ENCODE measurements around the gene CES2.
"Not testable (repeated sequence)": the region's sequence is repeated elsewhere in the genome, so short reads cannot be mapped to it uniquely, and the experiment has no call there.

The CES2 gene

DNA sequence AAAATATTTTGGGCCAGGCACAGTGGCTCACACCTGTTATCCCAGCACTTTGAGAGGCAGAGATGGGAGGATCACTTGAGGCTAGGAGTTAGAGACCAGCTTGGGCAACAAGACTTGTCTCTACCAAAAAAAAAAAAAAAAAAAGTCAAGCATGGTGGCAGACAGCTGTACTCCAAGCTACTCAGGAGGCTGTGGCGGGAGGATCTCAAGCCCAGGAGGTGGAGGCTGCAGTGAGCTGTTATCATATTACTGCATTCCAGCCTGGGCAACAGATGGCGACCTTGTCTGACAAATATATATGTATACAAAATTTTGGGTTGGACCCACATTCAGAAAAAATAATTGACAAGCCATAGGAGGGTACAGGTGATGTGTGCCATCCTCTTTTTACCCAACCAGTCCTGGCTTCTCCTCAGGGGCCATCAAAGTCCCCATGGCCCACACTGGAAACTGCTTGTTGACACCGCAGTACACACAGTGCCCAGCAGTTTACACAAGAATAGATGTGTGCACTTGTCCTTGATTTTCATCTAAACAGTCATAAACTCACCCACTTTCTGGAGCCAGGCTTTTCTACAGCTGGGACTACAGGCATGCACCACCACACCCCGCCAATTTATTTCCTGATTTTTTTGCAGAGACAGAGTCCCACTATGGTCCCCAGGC lies 1.7 kb downstream of the CES2 start:
- no peak for DNase-seq (ENCODE audit: low read depth)

DNA sequence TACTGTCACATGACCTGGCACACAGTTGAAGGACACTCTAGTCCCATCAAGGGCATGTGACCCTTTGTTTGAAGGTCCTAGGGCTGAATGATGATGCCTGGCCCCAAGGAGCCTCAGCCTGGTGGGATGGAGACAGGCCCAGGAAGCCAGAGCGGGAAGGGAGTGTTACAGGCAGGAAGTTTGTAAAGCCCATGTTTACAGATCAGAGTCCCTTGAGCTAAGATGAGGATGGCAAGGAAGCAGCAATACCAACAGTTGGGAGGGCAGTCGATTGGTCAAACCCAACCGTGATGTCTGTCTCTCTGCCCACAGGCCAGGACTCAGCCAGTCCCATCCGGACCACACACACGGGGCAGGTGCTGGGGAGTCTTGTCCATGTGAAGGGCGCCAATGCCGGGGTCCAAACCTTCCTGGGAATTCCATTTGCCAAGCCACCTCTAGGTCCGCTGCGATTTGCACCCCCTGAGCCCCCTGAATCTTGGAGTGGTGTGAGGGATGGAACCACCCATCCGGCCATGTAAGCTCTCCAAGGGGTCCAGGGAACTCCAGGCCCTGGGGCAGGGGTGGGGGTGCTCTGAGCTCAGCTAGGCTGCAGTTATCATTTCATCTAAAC lies 2.5 kb downstream of the CES2 start:
- DNase-seq (ENCODE audit: low read depth) = no peak

DNA sequence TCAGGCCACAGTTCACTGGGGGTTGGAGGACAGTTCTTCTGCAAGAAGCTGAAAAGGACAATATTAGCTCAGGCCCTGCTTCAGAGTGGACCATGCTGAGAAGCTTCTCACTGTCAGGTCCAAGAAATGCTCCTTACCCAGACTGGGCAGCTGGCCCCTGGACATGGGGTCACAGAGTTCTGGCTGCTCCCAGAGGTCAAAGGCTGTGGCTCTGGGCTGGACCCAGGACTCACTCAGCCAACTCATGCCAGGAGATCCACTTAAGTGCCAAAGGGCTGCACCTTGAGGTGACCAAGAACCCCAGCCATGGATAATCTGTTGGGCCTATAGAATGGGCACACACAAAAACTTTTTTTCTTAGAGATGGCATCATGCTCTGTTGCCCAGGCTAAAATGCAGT lies 4.0 kb downstream of the CES2 start:
- no peak for DNase-seq (ENCODE audit: low read depth)

DNA sequence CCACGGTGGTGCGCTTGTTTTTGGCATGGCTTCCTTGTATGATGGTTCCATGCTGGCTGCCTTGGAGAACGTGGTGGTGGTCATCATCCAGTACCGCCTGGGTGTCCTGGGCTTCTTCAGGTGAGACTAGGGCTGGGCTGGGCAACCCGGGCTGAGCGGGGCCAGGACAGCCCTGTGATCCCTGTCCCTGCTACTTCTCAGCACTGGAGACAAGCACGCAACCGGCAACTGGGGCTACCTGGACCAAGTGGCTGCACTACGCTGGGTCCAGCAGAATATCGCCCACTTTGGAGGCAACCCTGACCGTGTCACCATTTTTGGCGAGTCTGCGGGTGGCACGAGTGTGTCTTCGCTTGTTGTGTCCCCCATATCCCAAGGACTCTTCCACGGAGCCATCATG lies 4.9 kb downstream of the CES2 start:
- DNase-seq (ENCODE audit: low read depth) = no peak

DNA sequence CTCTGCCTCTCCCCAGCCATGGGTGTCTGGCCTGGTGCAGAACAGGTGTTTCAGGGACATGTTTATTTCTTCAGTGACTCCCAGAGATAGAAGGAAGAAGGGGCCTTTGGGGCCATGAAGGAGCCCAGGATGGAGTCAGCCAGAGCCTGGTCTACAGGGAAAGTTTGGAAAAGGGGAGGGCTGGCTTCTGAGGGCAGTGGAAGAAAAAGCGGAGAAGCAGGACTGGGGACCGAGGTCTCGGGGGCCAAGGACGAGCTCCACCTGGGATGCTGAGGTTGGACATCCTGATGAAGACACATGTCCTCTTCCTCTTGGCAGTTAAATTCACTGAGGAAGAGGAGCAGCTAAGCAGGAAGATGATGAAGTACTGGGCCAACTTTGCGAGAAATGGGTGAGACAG lies 7.7 kb downstream of the CES2 start:
- DNase-seq (ENCODE audit: low read depth) = no peak

DNA sequence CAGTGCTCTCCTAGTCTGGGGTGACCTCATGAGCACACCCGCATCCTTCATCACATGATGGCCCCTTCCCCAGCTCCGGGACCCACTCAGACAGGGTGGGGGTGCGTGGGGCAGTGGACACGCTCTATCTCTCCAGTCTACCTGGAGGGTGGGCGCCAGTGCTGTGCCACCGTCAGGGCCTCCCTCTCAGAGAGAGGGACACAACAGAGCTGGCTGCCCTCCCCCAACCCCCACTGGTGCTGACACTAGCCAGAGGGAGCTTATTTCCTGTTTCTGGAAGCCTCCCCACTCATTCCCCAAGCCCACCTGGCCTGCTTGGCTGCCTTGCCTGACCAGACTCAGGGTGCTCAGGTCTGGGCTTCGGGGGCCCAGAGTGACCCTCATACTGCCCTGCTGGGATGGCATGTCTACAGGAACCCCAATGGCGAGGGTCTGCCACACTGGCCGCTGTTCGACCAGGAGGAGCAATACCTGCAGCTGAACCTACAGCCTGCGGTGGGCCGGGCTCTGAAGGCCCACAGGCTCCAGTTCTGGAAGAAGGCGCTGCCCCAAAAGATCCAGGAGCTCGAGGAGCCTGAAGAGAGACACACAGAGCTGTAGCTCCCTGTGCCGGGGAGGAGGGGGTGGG lies 8.2 kb downstream of the CES2 start:
- no peak for DNase-seq (ENCODE audit: low read depth)

DNA sequence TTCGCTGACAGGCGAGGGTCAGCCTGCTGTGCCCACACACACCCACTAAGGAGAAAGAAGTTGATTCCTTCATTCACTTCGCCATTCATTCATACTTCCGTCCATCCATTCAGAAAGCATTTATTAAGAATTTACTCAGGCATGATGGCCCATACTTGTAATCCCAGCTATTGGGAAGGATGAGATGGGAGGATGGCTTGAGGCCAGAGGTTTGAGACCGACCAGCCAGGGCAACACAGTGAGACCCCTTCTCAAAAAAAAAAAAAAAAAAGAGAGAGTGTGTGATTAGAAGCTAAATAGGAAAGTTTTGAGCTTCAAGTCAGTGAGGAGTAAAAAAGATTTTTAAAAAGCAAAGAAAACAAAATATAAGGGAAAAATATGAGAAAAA lies 8.7 kb downstream of the CES2 start:
- no peak for DNase-seq (ENCODE audit: low read depth)

DNA sequence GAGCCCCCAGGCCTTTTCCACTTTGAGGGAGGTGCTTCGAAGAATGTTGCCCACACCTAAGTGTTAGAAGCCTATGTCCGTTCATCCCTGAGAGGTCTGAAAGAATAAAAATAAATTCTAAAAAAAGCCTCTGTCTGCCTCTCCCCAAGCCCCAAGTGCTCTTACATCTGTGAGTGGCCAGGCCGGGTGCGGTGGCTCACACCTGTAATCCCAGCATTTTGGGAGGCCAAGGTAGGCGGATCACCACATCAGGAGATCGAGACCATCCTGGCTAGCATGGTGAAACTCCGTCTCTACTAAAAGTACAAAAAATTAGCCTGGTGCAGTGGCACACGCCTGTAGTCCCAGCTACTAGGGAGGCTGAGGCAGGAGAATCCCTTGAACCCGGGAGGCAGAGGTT lies 9.7 kb downstream of the CES2 start:
- not testable (repeated sequence) for DNase-seq (ENCODE audit: low read depth)

DNA sequence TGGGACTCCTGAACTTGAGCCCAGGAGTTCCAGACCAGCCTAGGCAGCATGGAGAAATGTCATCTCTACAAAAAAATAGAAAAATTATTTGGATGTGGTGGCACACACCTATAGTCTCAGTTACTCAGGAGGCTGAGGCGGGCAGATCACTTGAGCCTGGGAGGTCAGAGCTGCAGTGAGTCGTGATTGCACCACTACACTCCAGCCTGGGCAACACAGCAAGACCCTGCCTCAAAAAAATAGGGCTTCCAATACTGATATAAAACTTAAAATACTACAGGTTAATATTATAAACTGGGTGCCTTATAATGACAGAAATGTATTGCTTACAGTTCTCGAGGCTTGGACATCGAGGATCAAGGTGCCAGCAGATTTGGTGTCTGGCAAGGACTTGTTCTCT lies 10.6 kb downstream of the CES2 start:
- DNase-seq (ENCODE audit: low read depth) = no peak

DNA sequence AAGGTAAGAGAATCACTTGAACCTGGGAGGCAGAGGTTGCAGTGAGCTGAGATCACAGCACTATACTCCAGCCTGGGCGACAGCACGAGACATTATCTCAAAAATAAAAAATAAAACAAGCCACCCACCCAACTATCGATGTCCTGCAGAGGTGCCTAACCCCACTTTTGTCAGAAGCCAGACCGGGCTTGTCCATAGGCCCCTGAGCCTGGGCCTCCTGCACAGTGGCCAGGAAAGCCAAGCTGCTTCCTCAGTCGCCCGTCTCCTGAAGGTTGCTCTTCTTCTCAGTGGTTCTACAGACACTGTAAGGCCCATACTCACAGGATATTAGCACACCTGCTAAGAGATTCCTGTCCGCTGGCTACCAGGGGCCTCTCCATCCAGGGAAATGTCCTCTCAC lies 11.2 kb downstream of the CES2 start:
- no peak for DNase-seq (ENCODE audit: low read depth)

DNA sequence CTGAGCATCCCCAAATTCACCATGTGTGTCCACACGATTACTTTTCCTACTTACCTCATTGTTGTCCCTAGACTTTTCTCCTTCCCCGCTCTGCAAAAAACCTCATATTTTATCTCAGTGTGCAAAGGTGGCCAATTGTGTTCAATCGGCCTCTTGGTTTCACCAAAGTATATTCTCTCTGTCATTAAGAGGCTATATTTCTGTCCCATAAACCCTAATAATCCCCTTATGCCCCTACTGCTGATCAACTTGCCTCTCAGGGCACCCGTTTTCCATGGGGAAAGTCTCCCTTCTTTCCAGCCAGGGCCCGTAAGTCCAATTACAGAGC lies 11.6 kb downstream of the CES2 start:
- DNase-seq (ENCODE audit: low read depth) = no peak

DNA sequence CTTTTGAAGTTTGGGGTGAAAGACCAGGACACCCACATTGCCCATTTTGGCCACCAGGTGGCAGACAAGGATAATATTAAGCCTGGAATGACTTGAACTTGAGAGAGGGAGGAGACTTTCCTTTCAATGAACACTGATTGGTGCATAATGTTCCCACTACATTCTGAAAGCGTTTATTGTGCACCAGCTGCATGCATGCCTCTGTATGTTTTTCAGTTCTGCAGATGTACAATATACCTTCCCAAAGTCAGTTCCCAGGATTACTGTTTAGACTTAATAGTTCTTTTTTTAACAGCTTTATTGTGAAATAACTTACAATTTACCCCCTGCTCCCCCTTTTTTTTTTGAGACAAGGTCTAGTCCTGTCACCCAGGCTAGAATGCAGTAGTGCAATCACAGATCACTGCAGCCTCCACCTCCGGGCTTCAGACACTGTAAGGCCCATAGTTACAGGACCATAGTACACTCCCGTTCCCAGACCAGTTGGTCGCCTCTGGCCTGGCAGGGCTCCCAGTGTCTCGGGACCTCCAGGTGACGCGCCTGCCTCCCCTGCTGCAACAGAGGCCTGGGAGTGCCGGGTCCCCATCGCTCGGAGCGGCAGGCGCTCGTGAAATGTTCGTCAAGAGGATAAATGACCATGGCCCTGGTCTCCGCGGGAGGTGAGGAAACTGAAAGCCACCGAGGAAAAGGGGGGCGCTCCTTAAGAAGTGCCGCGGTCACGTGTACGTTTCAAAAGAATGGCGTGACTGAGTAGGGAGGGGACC lies 12.2 kb downstream of the CES2 start:
- peak; percentile 61 for DNase-seq (ENCODE audit: low read depth)

DNA sequence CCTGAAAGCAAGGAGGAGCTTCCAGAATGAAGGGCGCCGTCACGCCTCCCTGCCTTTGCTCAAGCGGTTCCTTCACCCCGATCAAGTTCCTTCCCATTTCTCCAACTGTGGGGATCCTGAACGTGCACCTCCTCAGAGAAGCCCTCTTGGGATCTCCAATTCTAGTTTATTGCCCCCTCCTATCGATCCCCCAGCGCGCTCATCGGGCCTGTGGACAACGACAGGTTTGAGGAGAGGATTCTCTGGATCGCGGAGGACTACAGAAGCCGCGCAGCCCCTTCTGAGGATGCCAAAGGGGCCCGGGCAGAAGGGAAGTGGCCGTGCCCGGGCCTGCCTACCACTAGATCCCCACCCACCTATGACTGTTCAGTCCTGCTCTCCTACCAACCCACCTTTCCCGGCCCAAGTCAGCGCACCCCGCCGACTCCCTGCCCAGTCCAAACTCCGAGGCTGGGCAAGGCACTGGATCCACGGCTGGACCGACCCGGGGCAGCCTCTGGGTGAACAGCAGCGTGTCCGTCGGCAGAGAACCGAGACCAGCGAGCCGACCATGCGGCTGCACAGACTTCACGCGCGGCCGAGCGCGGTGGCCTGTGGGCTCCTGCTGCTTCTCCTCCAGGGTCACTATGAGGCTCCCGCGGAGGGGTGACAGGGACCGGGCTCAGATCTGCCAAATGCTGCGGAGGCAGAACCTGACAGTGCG lies 13.0 kb downstream of the CES2 start:
- no peak for DNase-seq (ENCODE audit: low read depth)

DNA sequence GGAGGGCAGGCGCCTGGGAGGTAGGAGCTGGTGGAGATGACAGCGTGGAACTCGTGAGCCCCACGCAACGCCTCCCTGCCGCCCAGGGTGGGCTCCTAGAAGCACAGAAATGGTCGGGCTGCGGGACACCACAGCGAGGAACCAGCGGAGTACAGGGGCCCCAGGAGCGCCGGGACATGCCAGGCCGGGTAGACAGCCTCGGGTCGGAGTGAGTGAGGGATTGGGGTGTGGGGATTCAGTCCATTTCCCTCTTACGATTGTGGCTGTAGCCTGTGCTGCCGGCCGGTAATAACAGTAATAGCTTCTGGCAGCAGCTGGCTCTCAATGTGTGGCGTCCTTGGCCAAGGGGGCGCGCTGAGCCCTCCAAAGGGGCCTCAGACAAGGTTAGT lies 13.5 kb downstream of the CES2 start:
- no peak for DNase-seq (ENCODE audit: low read depth)

DNA sequence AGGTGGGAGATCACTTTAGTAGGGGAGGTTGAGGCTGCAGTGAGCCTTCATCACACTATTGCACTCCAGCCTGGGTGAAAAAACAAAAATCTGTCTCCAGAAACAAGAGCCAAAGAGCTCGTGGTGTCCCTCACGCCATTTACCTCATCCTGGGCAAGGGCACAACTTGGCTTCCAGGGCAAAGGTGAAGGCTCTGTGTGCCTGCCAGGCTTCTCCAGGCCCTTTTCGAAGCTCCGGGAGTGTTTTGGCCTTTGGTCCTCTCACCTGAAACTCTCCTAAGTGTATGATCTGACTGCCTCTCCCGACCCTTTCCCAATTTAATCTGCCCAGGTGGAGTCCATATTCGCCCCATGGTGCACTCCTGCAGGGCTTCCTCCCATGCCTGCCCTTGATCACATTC lies 14.2 kb downstream of the CES2 start:
- no peak for DNase-seq (ENCODE audit: low read depth)

DNA sequence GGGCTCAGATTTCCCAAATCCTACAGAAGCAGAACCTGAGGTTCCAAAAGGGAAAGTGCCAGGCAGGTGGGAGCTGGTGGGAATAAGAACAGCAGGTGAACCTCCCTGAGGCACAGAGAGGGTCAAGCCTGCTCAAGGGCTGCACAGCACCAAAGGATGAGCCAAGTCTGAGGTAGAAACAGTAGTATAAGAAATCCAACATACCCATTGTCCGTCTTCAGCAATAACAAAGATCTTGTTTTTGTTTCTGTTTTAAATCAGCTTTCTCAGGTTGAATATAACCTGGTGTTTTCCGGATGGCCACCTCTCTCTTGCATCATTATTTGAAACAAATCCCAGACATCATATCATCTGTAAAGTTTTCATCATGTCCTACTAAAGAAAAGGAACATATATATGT lies 15.1 kb downstream of the CES2 start:
- DNase-seq (ENCODE audit: low read depth) = no peak

DNA sequence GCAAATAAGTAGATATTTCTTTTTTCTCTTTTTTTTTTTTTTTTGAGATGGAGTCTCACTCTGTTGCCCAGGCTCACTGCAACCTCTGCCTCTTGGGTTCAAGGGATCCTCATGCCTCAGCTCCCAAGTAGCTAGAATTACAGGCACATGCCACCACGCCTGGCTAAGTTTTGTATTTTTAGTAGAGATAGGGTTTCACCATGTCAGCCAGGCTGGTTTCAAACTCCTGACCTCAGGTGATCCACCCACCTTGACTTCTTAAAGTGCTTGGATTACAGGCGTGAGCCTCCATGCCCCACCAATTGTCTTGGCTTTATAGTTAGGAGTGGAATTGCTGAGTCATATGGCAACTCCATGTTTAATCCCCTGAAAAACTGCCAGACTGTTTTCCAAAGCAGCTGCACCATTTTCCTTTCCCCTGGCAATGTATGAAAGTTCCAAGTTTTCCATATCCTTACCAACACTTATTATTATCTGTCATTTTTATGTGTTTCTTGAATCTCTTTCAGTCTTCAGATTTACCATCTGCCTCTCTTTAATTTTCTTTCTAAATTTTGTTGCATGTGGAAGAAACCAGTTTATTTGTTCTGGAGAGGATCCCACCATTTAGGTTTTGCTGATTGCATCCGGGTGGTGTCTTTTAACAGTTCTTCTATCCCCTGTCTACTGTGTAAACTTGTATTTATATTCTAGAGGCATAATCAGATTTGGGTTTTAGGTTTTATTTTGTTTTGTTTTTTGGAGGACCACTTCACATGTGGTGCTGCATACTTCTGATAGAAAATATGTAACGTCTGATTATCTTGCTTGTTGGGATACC lies 15.9 kb downstream of the CES2 start:
- no peak for DNase-seq (ENCODE audit: low read depth)

DNA sequence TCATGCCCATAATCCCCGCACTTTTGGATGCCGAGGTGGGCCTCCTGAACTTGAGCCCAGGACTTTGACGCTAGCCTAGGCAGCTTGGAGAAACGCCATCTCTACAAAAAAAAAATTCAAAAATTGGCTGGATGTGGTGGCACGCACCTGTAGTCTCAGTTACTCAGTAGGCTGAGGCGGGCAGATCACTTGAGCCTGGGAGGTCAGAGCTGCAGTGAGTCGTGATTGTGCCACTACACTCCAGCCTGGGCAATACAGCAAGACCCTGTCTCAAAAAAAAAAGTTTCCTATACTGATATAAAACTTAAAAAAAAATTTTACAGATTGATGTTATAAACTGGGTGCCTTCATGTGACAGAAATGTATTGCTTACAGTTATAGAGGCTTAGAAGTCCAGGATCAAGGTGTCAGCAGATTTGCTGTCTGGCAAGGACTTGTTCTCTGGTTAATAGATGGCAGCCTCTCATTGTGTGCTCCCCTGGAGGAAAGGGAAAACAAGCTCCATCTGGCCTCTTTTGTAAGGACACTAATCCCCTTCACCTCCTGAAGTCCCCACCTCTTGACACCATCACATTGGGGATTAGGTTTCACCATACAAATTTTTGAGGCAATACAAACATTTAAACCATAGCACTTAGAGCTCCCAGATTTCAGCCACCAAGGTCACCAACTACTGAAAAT lies 17.3 kb downstream of the CES2 start:
- DNase-seq (ENCODE audit: low read depth) = no peak

DNA sequence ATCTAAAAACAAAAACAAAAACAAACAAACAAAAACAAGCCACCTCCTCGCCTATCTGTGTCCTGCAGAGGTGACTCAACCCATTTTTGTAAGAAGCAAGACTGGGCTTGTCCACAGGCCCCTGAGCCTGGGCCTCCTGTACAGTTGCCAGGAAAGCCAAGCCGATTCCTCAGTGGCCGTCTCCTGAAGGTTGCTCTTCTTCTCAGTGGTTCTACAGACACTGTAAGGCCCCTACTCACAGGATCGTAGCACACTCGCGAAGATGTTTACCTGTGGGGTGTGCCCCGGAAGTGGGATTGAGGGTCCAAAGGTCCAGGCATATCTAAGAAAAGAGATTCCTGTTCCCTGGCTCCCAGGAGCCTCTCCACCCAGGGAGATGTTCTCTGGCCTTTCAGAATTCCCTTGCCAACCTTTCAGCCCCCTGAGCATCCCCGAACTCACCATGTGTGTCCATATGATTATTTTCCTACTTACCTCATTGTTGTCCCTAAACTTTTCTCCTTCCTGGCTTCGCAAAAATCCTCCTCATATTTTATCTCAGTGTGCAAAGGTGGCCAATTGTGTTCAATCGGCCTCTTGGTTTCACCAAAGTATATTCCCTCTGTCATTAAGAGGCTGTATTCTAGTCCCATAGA lies 18.3 kb downstream of the CES2 start:
- no peak for DNase-seq (ENCODE audit: low read depth)

DNA sequence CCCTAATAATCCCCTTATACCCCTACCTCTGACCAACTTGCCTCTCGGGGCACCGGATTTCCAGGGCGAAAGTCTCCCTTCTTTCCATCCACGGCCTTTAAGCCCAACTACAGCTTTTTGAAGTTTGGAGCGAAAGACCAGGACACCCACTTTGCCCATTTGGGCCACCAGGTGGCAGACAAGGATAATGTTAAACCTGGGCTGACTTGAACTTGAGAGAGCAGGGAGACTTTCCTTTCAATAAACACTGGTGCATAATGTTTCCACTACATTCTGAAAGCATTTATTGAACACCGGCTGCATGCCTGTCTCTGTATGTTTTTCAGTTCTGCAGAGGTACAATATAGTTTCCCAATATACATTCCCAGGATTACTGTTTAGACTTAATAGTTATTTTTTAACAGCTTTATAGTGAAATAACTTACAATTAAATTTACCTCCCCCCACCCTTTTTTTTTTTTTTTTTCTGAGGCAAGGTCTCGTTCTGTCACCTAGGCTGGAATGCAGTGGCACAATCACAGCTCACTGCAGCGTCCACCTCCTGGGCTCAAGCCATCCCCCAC lies 18.9 kb downstream of the CES2 start:
- peak; percentile 39 for DNase-seq (ENCODE audit: low read depth)

Measured in stimulated activated CD8-positive, alpha-beta memory T cell treated with anti-CD3 and anti-CD28 coated beads, Interleukin-12 subunit alpha, Interleukin-12 subunit beta, amount 100 ng/mL, for 4 hours (primary cell).